ENCODE results near the gene PTPRD.

DNA sequence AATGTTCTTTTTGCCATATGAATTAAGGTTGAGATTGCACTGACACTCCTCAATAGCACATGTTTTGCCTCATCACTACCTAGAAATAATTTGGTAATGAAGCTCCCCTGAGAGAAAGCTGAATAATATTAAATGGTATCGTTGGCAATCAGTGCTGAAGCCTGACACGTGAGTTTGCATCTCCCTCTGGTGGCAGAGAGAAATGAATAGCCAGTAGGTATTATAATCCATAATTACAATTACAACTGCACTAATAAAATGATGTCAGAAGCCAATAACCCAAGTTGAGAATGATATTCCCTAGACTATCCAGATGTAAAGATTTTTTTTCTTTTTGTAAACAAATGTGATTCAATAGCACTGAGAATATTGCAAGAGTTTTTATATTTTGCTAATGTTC is 700.3 kb downstream of the PTPRD start:
- TF ChIP-seq AR (CRISPR knock-in tag; IDR thresholded peaks at IDR 0.05) (no peak), CTCF (IDR thresholded peaks at IDR 0.05) (no peak), CBFB (CRISPR knock-in tag; IDR thresholded peaks at IDR 0.05; ENCODE audit: low read depth) (no peak), SMAD4 (CRISPR knock-in tag; IDR thresholded peaks at IDR 0.05) (no peak), ETV6 (CRISPR knock-in tag; IDR thresholded peaks at IDR 0.05) (no peak), ZNF423 (CRISPR knock-in tag; IDR thresholded peaks at IDR 0.05) (no peak), ZNF425 (CRISPR knock-in tag; conservative IDR thresholded peaks at IDR 0.05) (no peak), NFE2L1 (CRISPR knock-in tag; IDR thresholded peaks at IDR 0.05) (no peak)
- TF ChIP-seq, protein P1, sequence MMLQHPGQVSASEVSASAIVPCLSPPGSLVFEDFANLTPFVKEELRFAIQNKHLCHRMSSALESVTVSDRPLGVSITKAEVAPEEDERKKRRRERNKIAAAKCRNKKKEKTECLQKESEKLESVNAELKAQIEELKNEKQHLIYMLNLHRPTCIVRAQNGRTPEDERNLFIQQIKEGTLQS (CRISPR knock-in tag; conservative IDR thresholded peaks at IDR 0.05) = no peak
- TF ChIP-seq, protein P2, sequence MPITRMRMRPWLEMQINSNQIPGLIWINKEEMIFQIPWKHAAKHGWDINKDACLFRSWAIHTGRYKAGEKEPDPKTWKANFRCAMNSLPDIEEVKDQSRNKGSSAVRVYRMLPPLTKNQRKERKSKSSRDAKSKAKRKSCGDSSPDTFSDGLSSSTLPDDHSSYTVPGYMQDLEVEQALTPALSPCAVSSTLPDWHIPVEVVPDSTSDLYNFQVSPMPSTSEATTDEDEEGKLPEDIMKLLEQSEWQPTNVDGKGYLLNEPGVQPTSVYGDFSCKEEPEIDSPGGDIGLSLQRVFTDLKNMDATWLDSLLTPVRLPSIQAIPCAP (CRISPR knock-in tag; IDR thresholded peaks at IDR 0.05) = no peak
